ENCODE data around the gene CCDC187. TPM values are rescaled to one million over a fixed set of nuclear protein-coding genes. Genes with fewer than 3 reads are reported as not detected.

CCDC187 gene
- total RNA-seq, 1 donor from 2014 or later, result not detected

- Mint-ChIP-seq H3K36me3 (ENCODE audit: low read depth) (peaks cover 2% of the 10 kb centered on the region), H3K27me3 (ENCODE audit: low read depth) (peaks cover 32% of the 10 kb centered on the region), H3K9me3 (ENCODE audit: low read depth) (no peaks in the 10 kb centered on the region), H3K4me1 (ENCODE audit: low read depth) (no peaks in the 10 kb centered on the region), H3K4me3 (ENCODE audit: unreplicated experiment) (no peak overlapping the region), H3K27ac (ENCODE audit: unreplicated experiment) (no peak overlapping the region)
- no peak for TF ChIP-seq CTCF (IDR thresholded peaks at IDR 0.05)
- DNase-seq (ENCODE audit: low spot score), result no peak
These were observed 102.1 kb downstream of the CCDC187 start for GRCh38 chr9:136201609-136202453.

- Mint-ChIP-seq H3K27ac (ENCODE audit: unreplicated experiment) (no peak overlapping the region), H3K4me1 (ENCODE audit: low read depth) (no peaks in the 10 kb centered on the region), H3K9me3 (ENCODE audit: low read depth) (no peaks in the 10 kb centered on the region), H3K36me3 (ENCODE audit: low read depth) (peaks cover 2% of the 10 kb centered on the region), H3K4me3 (ENCODE audit: unreplicated experiment) (no peak overlapping the region), H3K27me3 (ENCODE audit: low read depth) (peaks cover 38% of the 10 kb centered on the region)
- TF ChIP-seq CTCF (IDR thresholded peaks at IDR 0.05), result no peak
- DNase-seq (ENCODE audit: low spot score), result no peak
These were observed 102.7 kb downstream of the CCDC187 start for GRCh38 chr9:136201174-136201573.

- DNase-seq (ENCODE audit: low spot score), result no peak
- Mint-ChIP-seq H3K27me3 (ENCODE audit: low read depth) (peaks cover 42% of the 10 kb centered on the region), H3K27ac (ENCODE audit: unreplicated experiment) (no peak overlapping the region), H3K4me3 (ENCODE audit: unreplicated experiment) (no peak overlapping the region), H3K9me3 (ENCODE audit: low read depth) (no peaks in the 10 kb centered on the region), H3K36me3 (ENCODE audit: low read depth) (no peaks in the 10 kb centered on the region), H3K4me1 (ENCODE audit: low read depth) (no peaks in the 10 kb centered on the region)
- no peak for TF ChIP-seq CTCF (IDR thresholded peaks at IDR 0.05)
These were observed 103.5 kb downstream of the CCDC187 start for GRCh38 chr9:136200424-136200823.

Other genes with a start within 250 kb of the CCDC187 start
- gene NACC2, start 208.8 kb downstream of the CCDC187 start, total RNA-seq, result 42.6 to 52.4 TPM (median 51.0 TPM) in 3 replicates
- 31.9 to 37.3 TPM (median 35.9 TPM) in 3 replicates for gene TMEM250, start 185.2 kb downstream of the CCDC187 start, total RNA-seq
- not detected in 3 replicates for gene LHX3, start 99.0 kb downstream of the CCDC187 start, total RNA-seq
- gene QSOX2, start 58.3 kb downstream of the CCDC187 start, total RNA-seq, result 14.3 to 17.1 TPM (median 15.3 TPM) in 3 replicates
- 25.3 to 43.5 TPM (median 40.0 TPM) in 3 replicates for gene GPSM1, start 23.4 kb upstream of the CCDC187 start, total RNA-seq
- 16.4 to 19.9 TPM (median 17.7 TPM) in 3 replicates for gene DNLZ, start 59.6 kb upstream of the CCDC187 start, total RNA-seq
- gene CARD9, start 69.6 kb upstream of the CCDC187 start, total RNA-seq, result 0.22 to 2.4 TPM (median 1.9 TPM) in 3 replicates
- 7.6 to 8.4 TPM (median 7.9 TPM) in 3 replicates for gene SNAPC4, start 96.1 kb upstream of the CCDC187 start, total RNA-seq
- gene ENTR1, start 106.5 kb upstream of the CCDC187 start, total RNA-seq, result 49.6 to 52.9 TPM (median 52.5 TPM) in 3 replicates
- 42.5 to 64.8 TPM (median 43.9 TPM) in 3 replicates for gene PMPCA, start 106.6 kb upstream of the CCDC187 start, total RNA-seq
- gene INPP5E, start 135.8 kb upstream of the CCDC187 start, total RNA-seq, result 12.9 to 14.1 TPM (median 13.2 TPM) in 3 replicates
- gene SEC16A, start 178.9 kb upstream of the CCDC187 start, total RNA-seq, result 91.7 to 95.7 TPM (median 93.4 TPM) in 3 replicates
- 11.6 to 28.7 TPM (median 27.5 TPM) in 3 replicates for gene NOTCH1, start 242.0 kb upstream of the CCDC187 start, total RNA-seq